Measurements from ENCODE around the gene CENPU.

DNA sequence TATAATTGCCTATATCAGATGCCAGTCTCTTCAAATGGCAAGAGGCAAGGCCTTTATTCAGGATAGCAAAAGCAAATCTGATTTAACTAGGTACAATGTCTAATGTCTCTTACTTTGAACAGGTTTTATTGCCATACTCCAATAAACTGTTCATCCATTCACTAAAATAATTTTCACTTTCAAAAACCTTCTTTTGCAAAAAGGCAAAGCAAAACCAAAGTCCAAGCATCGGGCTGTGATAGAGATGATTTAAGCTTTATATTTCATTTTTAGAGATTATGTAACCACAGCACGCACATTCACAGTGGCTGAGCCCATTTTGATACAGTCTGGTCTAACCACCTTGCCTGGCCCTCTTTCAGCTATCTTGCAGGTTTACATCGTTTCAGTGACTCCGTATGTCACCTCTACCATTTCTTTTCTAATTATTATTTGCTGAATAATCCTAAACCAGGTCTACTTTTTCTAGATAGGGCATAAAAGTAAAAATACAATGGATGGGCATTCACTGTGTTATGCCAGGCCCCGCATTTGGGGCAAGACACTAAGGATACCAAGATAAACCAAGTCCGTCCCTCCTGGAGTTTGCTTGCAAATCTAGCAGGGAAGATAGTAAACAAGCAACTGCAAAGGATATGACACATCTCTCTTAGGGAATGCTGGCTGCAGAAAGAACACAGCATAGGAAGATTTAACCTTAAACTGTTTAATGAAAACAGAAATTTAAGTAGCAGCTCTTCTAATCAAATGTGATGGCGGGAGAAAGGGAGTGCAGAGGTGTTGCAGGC is 86.4 kb downstream of the CENPU start:
- TF ChIP-seq, protein P1, sequence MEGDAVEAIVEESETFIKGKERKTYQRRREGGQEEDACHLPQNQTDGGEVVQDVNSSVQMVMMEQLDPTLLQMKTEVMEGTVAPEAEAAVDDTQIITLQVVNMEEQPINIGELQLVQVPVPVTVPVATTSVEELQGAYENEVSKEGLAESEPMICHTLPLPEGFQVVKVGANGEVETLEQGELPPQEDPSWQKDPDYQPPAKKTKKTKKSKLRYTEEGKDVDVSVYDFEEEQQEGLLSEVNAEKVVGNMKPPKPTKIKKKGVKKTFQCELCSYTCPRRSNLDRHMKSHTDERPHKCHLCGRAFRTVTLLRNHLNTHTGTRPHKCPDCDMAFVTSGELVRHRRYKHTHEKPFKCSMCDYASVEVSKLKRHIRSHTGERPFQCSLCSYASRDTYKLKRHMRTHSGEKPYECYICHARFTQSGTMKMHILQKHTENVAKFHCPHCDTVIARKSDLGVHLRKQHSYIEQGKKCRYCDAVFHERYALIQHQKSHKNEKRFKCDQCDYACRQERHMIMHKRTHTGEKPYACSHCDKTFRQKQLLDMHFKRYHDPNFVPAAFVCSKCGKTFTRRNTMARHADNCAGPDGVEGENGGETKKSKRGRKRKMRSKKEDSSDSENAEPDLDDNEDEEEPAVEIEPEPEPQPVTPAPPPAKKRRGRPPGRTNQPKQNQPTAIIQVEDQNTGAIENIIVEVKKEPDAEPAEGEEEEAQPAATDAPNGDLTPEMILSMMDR (IDR thresholded peaks at IDR 0.05): no peak
- no peak for TF ChIP-seq POLR2A (IDR thresholded peaks at IDR 0.05; ENCODE audit: low read depth)

Measured in esophagus muscularis mucosa (tissue), 3 donors.